ENCODE data around the gene C5orf63.

DNA sequence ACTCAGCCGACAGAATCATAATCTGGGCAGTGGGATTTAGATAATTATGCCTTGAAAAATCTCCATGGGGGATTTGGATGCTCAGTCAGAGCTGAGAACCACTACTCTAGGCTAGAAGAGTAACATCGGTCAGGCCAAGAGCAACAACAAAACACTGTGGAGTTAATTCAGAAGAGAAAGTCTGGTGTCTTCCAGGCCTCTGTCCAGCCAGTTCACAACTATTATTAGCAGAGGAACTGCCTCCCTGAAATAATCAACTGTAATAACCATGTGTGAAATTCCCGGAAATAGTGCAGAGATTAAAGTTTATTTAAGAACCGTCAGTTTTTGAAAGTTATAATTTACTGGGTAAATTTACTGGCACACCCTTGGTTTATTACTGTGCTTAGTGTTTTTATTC lies 34.8 kb downstream of the C5orf63 start:
- TF ChIP-seq KDM1A (IDR thresholded peaks at IDR 0.05; ENCODE audit: borderline replicate concordance, low read length) (no peak), POLR2AphosphoS5 (IDR thresholded peaks at IDR 0.05; ENCODE audit: low read depth, low read length) (no peak), YY1 (IDR thresholded peaks at IDR 0.05; ENCODE audit: low read depth, low read length) (no peak), POLR2A (IDR thresholded peaks at IDR 0.05; ENCODE audit: control extremely low read depth in 1 of 2, low read depth in 2 of 2, low read length in 2 of 2) (no peak), TAF1 (IDR thresholded peaks at IDR 0.05; ENCODE audit: low read depth, low read length) (no peak), RNF2 (IDR thresholded peaks at IDR 0.05; ENCODE audit: borderline replicate concordance, low read depth, low read length, missing control alignments, poor library complexity, severe bottlenecking) (no peak), SUZ12 (IDR thresholded peaks at IDR 0.05; ENCODE audit: low read length) (no peak), EZH2 (IDR thresholded peaks at IDR 0.05; ENCODE audit: low read depth, low read length, severe bottlenecking) (no peak), RXRA (IDR thresholded peaks at IDR 0.05; ENCODE audit: insufficient read depth, low read depth, low read length) (no peak)
- TF ChIP-seq, protein P1, sequence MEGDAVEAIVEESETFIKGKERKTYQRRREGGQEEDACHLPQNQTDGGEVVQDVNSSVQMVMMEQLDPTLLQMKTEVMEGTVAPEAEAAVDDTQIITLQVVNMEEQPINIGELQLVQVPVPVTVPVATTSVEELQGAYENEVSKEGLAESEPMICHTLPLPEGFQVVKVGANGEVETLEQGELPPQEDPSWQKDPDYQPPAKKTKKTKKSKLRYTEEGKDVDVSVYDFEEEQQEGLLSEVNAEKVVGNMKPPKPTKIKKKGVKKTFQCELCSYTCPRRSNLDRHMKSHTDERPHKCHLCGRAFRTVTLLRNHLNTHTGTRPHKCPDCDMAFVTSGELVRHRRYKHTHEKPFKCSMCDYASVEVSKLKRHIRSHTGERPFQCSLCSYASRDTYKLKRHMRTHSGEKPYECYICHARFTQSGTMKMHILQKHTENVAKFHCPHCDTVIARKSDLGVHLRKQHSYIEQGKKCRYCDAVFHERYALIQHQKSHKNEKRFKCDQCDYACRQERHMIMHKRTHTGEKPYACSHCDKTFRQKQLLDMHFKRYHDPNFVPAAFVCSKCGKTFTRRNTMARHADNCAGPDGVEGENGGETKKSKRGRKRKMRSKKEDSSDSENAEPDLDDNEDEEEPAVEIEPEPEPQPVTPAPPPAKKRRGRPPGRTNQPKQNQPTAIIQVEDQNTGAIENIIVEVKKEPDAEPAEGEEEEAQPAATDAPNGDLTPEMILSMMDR (IDR thresholded peaks at IDR 0.05; ENCODE audit: control extremely low read depth in 1 of 3, insufficient read depth in 1 of 3, low read depth in 1 of 3, low read length in 3 of 3) = no peak

Data from H1 (cell line).